ENCODE measurements around the gene PHF2. TPM values are rescaled to one million over a fixed set of nuclear protein-coding genes. Genes with fewer than 3 reads are reported as not detected.
A peak's percentile ranks its signal among the peaks of the same experiment; 100 is the strongest.

Gene PHF2
- polyA plus RNA-seq, 1 of the 3 experiments (the other 2 are of a cell fraction): 11.2 TPM

- TF ChIP-seq EZH2phosphoT487 (IDR thresholded peaks at IDR 0.05; ENCODE audit: borderline replicate concordance, low read depth) (no peak), SIN3A (IDR thresholded peaks at IDR 0.05; ENCODE audit: borderline replicate concordance, low read depth, low read length) (no peak)
Observed at GRCh38 chr9:93588641-93589609, 12.5 kb downstream of the PHF2 start (continued).

GRCh38 chr9:93589688-93590087, 13.3 kb downstream of the PHF2 start:
- H4K20me1 ChIP-seq (ENCODE audit: insufficient read depth): peaks cover 77% of the 10 kb centered on the region
- H3K9me3 ChIP-seq: no peaks in the 10 kb centered on the region
- no peak overlapping the region for H3K4me3 ChIP-seq (ENCODE audit: low read depth in 2 of 2, low read length in 1 of 2)
- no peak overlapping the region for H2AFZ ChIP-seq (ENCODE audit: low read depth)
- DNase-seq: no peak
- no peaks in the 10 kb centered on the region for H3K27me3 ChIP-seq (ENCODE audit: insufficient read depth)
- 85% methylated on average over 8 of the region's 8 CpGs for WGBS (ENCODE audit: low lambda C conversion rate)
- ChIA-PET POLR2A (no interaction called here), CTCF (no interaction called here)
- no peaks in the 10 kb centered on the region for H3K36me3 ChIP-seq (replicated peaks in 1 of 2; ENCODE audit: control insufficient read depth in 1 of 2, insufficient read depth in 2 of 2, low read length in 1 of 2)
- H3K27ac ChIP-seq (ENCODE audit: low read depth in 2 of 2, low read length in 1 of 2): no peak overlapping the region; a peak in 1 of 4 replicates
- peaks cover 70% of the 10 kb centered on the region; the same call in 1 of the 2 replicates for H3K79me2 ChIP-seq (ENCODE audit: insufficient read depth)
- peaks cover 0 to 50% of the 10 kb centered on the region in 2 experiments; a peak in 1 of 4 replicates for H3K4me1 ChIP-seq (ENCODE audit: control insufficient read depth in 1 of 2, insufficient read depth in 2 of 2, low read depth in 1 of 2, low read length in 1 of 2)
- H3K9me2 ChIP-seq: no peaks in the 10 kb centered on the region
- H3K9ac ChIP-seq: no peak overlapping the region
- no peak for TF ChIP-seq EP300 (IDR thresholded peaks at IDR 0.05; ENCODE audit: borderline replicate concordance in 1 of 2, low read depth in 1 of 2, low read length in 1 of 2)
- no peaks in the 10 kb centered on the region for H3F3A ChIP-seq (replicated peaks; ENCODE audit: insufficient read depth)
- no peak overlapping the region for H3K4me2 ChIP-seq

GRCh38 chr9:93590609-93591234, 14.3 kb downstream of the PHF2 start:
- H3K4me2 ChIP-seq: no peak overlapping the region
- peaks cover 0 to 2% of the 10 kb centered on the region in 2 experiments for H3K36me3 ChIP-seq (replicated peaks in 1 of 2; ENCODE audit: control insufficient read depth in 1 of 2, insufficient read depth in 2 of 2, low read length in 1 of 2)
- H3K27ac ChIP-seq (ENCODE audit: low read depth in 2 of 2, low read length in 1 of 2): peak overlapping the region in 1 of 2 experiments; percentile 58; a peak in 1 of 4 replicates
- ChIA-PET CTCF (interaction anchor here (1.0 to 1.1 kb wide), 2 partner anchors 9 to 236 kb away, joined by 3 to 5 read pairs; no protein-coding TSS in a partner anchor), POLR2A (no interaction called here)
- DNase-seq: no peak
- peaks cover 0 to 50% of the 10 kb centered on the region in 2 experiments; a peak in 1 of 4 replicates for H3K4me1 ChIP-seq (ENCODE audit: control insufficient read depth in 1 of 2, insufficient read depth in 2 of 2, low read depth in 1 of 2, low read length in 1 of 2)
- WGBS (ENCODE audit: low lambda C conversion rate): 90% methylated on average over 6 of the region's 8 CpGs
- no peaks in the 10 kb centered on the region for H3F3A ChIP-seq (replicated peaks; ENCODE audit: insufficient read depth)
- no peak for TF ChIP-seq PBX3 (IDR thresholded peaks at IDR 0.05)
- no peak for TF ChIP-seq FOXM1 (IDR thresholded peaks at IDR 0.05; ENCODE audit: low read depth)
- no peak for TF ChIP-seq POLR2AphosphoS5 (IDR thresholded peaks at IDR 0.05; ENCODE audit: low read depth, low read length)
- no peak for TF ChIP-seq GABPA (IDR thresholded peaks at IDR 0.05; ENCODE audit: low read depth)
- TF ChIP-seq MXI1 (IDR thresholded peaks at IDR 0.05; ENCODE audit: low read depth, low read length): no peak
- TF ChIP-seq TAF1 (IDR thresholded peaks at IDR 0.05; ENCODE audit: borderline replicate concordance, low read depth, low read length): no peak
- TF ChIP-seq NRF1 (IDR thresholded peaks at IDR 0.05; ENCODE audit: low read depth, low read length): no peak
- no peak for TF ChIP-seq CHD2 (IDR thresholded peaks at IDR 0.05; ENCODE audit: low read length, partially characterized antibody)
- TF ChIP-seq FOXJ3 (CRISPR knock-in tag; IDR thresholded peaks at IDR 0.05): no peak
- TF ChIP-seq JUND (IDR thresholded peaks at IDR 0.05): no peak
- no peak for TF ChIP-seq GATA2 (CRISPR knock-in tag; IDR thresholded peaks at IDR 0.05)
- TF ChIP-seq ZBTB33 (IDR thresholded peaks at IDR 0.05; ENCODE audit: borderline replicate concordance, low read depth): no peak
- TF ChIP-seq FOSL2 (IDR thresholded peaks at IDR 0.05; ENCODE audit: borderline replicate concordance, low read depth): no peak
- no peak for TF ChIP-seq YY1 (IDR thresholded peaks at IDR 0.05; ENCODE audit: low read depth)
- H3K9me3 ChIP-seq: no peaks in the 10 kb centered on the region
- no peak overlapping the region for H3K4me3 ChIP-seq (ENCODE audit: low read depth in 2 of 2, low read length in 1 of 2)
- H3K79me2 ChIP-seq (ENCODE audit: insufficient read depth): peaks cover 70% of the 10 kb centered on the region; the same call in 1 of the 2 replicates
- H3K27me3 ChIP-seq (ENCODE audit: insufficient read depth): no peaks in the 10 kb centered on the region
- no peak overlapping the region for H3K9ac ChIP-seq
- no peak overlapping the region for H2AFZ ChIP-seq (ENCODE audit: low read depth)
- peaks cover 79% of the 10 kb centered on the region for H4K20me1 ChIP-seq (ENCODE audit: insufficient read depth)
- H3K9me2 ChIP-seq: no peaks in the 10 kb centered on the region

Measured in SK-N-SH (cell line).